ENCODE data around the gene EPHA4. TPM values are rescaled to one million over a fixed set of nuclear protein-coding genes. Genes with fewer than 3 reads are reported as not detected.

Gene EPHA4
- total RNA-seq, 2 donors from 2014 or later, result 0.73 to 5.2 TPM

DNA sequence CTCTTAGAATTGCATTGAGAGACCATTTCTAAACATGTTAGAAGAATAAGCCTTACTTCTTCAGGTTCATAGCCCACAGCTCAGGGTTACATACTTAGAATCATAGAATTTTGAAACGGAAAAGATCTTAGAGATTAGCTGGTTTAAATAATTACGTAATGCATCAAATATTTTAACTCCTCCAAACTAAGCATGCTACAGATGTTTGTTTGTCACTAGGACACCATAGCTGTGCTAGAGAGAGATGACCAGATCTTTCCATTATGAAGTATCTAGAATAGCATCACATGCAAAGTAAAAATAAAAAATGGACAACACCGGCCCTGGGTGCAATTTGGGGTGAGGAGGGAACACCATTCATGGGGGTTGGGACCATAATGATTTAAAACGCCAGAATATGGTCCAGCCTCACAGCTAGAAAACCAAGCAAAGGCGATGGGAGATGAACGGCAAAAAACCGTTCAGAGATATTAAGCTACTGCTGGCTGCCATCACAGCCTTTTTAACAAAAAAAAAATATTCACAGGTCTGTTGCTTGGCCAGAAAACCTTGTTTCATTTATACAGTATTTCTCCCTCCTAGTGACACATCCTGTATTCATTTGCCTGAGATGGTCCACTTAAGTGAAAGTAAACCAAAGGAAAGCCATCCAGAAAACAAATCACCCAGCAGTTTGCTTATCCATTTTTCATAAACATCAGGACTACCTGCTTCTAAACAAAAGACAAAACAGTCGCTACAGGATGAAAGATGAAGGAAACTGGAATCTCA is 94.2 kb downstream of the EPHA4 start:
- Mint-ChIP-seq H3K9me3 (no peaks in the 10 kb centered on the region), H3K27ac (no peak overlapping the region), H3K36me3 (no peaks in the 10 kb centered on the region)
- DNase-seq (ENCODE audit: low spot score in 2 of 2) (no peak), ATAC-seq (no peak)

- DNase-seq (ENCODE audit: low spot score in 2 of 2) (no peak), ATAC-seq (no peak)
- Mint-ChIP-seq H3K36me3 (no peaks in the 10 kb centered on the region), H3K27ac (no peak overlapping the region), H3K9me3 (no peaks in the 10 kb centered on the region)
Measured at GRCh38 chr2:221476195-221476594, 95.9 kb downstream of the EPHA4 start.

GRCh38 chr2:221473451-221473850 is 98.7 kb downstream of the EPHA4 start:
- DNase-seq (ENCODE audit: low spot score in 2 of 2) (no peak), ATAC-seq (no peak)
- no peaks in the 10 kb centered on the region for H3K9me3 Mint-ChIP-seq
- H3K27ac Mint-ChIP-seq, result no peak overlapping the region
- H3K36me3 Mint-ChIP-seq, result no peaks in the 10 kb centered on the region

- DNase-seq (ENCODE audit: low spot score in 2 of 2) (no peak), ATAC-seq (no peak)
- H3K9me3 Mint-ChIP-seq, result no peaks in the 10 kb centered on the region
- no peak overlapping the region for H3K27ac Mint-ChIP-seq
- H3K36me3 Mint-ChIP-seq, result peaks cover 0 to 5% of the 10 kb centered on the region in 2 donors
Measured at GRCh38 chr2:221468317-221468716, 103.8 kb downstream of the EPHA4 start.

GRCh38 chr2:221467610-221468009 is 104.5 kb downstream of the EPHA4 start:
- DNase-seq (ENCODE audit: low spot score in 2 of 2), result no peak
- peaks cover 0 to 5% of the 10 kb centered on the region in 2 donors for H3K36me3 Mint-ChIP-seq
- no peak overlapping the region for H3K27ac Mint-ChIP-seq
- ATAC-seq, result no peak
- H3K9me3 Mint-ChIP-seq, result no peaks in the 10 kb centered on the region

GRCh38 chr2:221466744-221467143 is 105.4 kb downstream of the EPHA4 start:
- H3K36me3 Mint-ChIP-seq, result peaks cover 0 to 5% of the 10 kb centered on the region in 2 donors
- no peak overlapping the region for H3K27ac Mint-ChIP-seq
- H3K9me3 Mint-ChIP-seq, result no peaks in the 10 kb centered on the region
- ATAC-seq (no peak), DNase-seq (ENCODE audit: low spot score in 2 of 2) (no peak)

GRCh38 chr2:221465776-221466175 is 106.3 kb downstream of the EPHA4 start:
- Mint-ChIP-seq H3K9me3 (no peaks in the 10 kb centered on the region), H3K36me3 (peaks cover 0 to 5% of the 10 kb centered on the region in 2 donors), H3K27ac (no peak overlapping the region)
- DNase-seq (ENCODE audit: low spot score in 2 of 2) (no peak), ATAC-seq (peak in 1 of 2 donors; percentile 34)

DNA sequence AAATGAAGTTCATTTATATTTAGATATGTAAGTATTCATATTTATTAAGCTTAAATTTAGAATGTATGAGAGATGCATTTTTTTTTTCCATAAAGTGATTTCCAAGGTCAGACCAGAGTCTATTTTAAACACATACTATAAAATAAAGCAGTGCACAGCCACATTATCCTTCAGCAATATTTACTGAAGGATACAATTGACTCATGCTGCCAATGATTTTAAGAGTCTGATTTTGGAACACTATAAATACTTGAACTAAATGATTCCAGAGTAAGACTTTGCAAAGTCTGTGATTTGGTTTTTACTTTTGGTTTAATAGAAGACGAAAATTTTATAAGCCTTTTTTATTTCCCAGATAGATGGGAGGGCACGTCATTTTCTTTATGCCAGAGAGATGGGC is 107.1 kb downstream of the EPHA4 start:
- Mint-ChIP-seq H3K27ac (no peak overlapping the region), H3K36me3 (peaks cover 0 to 5% of the 10 kb centered on the region in 2 donors), H3K9me3 (no peaks in the 10 kb centered on the region)
- no peak for DNase-seq (ENCODE audit: low spot score in 2 of 2)
- ATAC-seq, result no peak

- no peak for ATAC-seq
- Mint-ChIP-seq H3K27ac (no peak overlapping the region), H3K36me3 (peaks cover 0 to 5% of the 10 kb centered on the region in 2 donors), H3K9me3 (peaks cover 0 to 5% of the 10 kb centered on the region in 2 donors)
- DNase-seq (ENCODE audit: low spot score in 2 of 2), result no peak
Measured at GRCh38 chr2:221463241-221463896, 108.7 kb downstream of the EPHA4 start.

DNA sequence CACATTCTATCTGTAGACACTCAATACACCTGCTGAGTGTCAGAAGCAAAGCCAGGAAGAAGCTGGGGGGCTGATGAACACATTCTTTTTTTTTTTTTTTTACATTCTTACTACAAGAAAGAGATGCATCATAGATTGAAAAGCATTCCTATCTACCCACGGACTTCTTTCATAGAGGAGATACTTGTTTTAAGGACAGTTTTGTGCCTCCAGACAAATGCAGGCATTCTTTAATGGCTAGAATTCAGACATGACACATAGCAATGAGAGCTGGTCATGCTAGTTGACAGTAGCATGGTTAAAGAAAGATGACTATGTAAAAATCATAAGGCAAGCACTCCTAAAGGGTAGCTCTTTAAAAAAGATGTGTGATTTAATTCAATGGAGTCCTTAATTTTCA is 110.2 kb downstream of the EPHA4 start:
- Mint-ChIP-seq H3K27ac (no peak overlapping the region), H3K36me3 (peaks cover 0 to 5% of the 10 kb centered on the region in 2 donors), H3K9me3 (peaks cover 0 to 5% of the 10 kb centered on the region in 2 donors)
- ATAC-seq, result no peak
- DNase-seq (ENCODE audit: low spot score in 2 of 2), result no peak

- Mint-ChIP-seq H3K27ac (no peak overlapping the region), H3K9me3 (peaks cover 0 to 5% of the 10 kb centered on the region in 2 donors), H3K36me3 (peaks cover 0 to 3% of the 10 kb centered on the region in 2 donors)
- DNase-seq (ENCODE audit: low spot score in 2 of 2) (no peak), ATAC-seq (no peak)
Measured at GRCh38 chr2:221460136-221460535, 112.0 kb downstream of the EPHA4 start.

- ATAC-seq, result no peak
- DNase-seq (ENCODE audit: low spot score in 2 of 2), result no peak
- Mint-ChIP-seq H3K9me3 (peaks cover 0 to 5% of the 10 kb centered on the region in 2 donors), H3K36me3 (no peaks in the 10 kb centered on the region), H3K27ac (no peak overlapping the region)
Measured at GRCh38 chr2:221458578-221458977, 113.5 kb downstream of the EPHA4 start.

DNA sequence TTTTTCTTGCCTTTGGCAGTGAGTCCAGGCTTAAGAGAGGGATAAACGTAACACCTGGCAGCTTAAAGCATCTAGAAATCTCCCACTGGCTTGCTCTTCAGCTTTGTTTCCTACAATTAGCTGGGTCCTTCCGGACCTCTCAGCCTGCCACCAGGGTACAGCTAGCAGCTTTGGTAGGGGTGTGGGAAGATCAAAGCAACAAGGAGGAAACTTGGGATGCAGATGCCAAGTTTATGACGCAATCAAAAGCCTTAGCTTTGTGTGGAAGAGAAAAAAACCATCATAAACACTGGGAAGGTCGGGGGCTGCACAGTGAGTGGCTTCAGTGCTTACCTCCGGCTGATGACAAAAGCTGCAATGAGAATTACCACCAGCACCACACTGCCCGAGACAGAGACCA is 116.9 kb downstream of the EPHA4 start:
- H3K27ac Mint-ChIP-seq, result no peak overlapping the region
- H3K36me3 Mint-ChIP-seq, result no peaks in the 10 kb centered on the region
- DNase-seq (ENCODE audit: low spot score in 2 of 2), result no peak
- no peak for ATAC-seq
- peaks cover 0 to 5% of the 10 kb centered on the region in 2 donors for H3K9me3 Mint-ChIP-seq

GRCh38 chr2:221454459-221455105 is 117.5 kb downstream of the EPHA4 start:
- H3K36me3 Mint-ChIP-seq, result no peaks in the 10 kb centered on the region
- no peak for ATAC-seq
- H3K27ac Mint-ChIP-seq, result no peak overlapping the region

GRCh38 chr2:221451862-221452788 is 120.0 kb downstream of the EPHA4 start:
- H3K9me3 Mint-ChIP-seq, result no peaks in the 10 kb centered on the region
- DNase-seq (ENCODE audit: low spot score in 2 of 2) (no peak), ATAC-seq (no peak)
- H3K27ac Mint-ChIP-seq, result no peak overlapping the region
- H3K36me3 Mint-ChIP-seq, result no peaks in the 10 kb centered on the region

More at GRCh38 chr2:221454459-221455105, 117.5 kb downstream of the EPHA4 start:
- H3K9me3 Mint-ChIP-seq, result peaks cover 0 to 4% of the 10 kb centered on the region in 2 donors
- DNase-seq (ENCODE audit: low spot score in 2 of 2), result no peak

- Mint-ChIP-seq H3K36me3 (no peaks in the 10 kb centered on the region), H3K9me3 (no peaks in the 10 kb centered on the region), H3K27ac (no peak overlapping the region)
- ATAC-seq (no peak), DNase-seq (ENCODE audit: low spot score in 2 of 2) (no peak)
Measured at GRCh38 chr2:221450280-221450679, 121.8 kb downstream of the EPHA4 start.

Data from activated naive CD4-positive, alpha-beta T cell treated with anti-CD3 and anti-CD28 coated beads, Interleukin-2, amount 50 U/mL, for 72 hours (primary cell).